Fibroblast of skin of back (primary cell): Measurements from ENCODE around the gene IGFALS.

Experiments
- DNase-seq: peaks from one replicate; pipeline ENCODE4 v3.0.0-alpha.2; 2013

The IGFALS gene

GRCh38 chr16:1743376-1744337 lies 49.8 kb downstream of the IGFALS start:
- no peak for DNase-seq

- DNase-seq, result no peak
Observed at GRCh38 chr16:1741553-1742165, 51.8 kb downstream of the IGFALS start.

GRCh38 chr16:1740781-1741490 lies 52.6 kb downstream of the IGFALS start:
- no peak for DNase-seq
